DOHH2 (cell line): Measurements from ENCODE around the gene HIC1.

Experiments used
- EZH2phosphoT487 ChIP-seq: fragments of 200-600 bp; sonication (generic); IDR thresholded peaks from 2 replicates; pipeline ENCODE4 v1.6.1; 2017; ENCODE audit warnings: borderline replicate concordance, mild to moderate bottlenecking, antibody characterized with exemption, low read length, moderate library complexity, mixed read lengths
- TF ChIP-seq, protein P1 (sequence below): fragments of 200-600 bp; sonication (generic); IDR thresholded peaks from one replicate; pipeline ENCODE4 v1.5.1; 2014; ENCODE audit warnings: antibody characterized with exemption, mild to moderate bottlenecking, low read depth, low read length; ENCODE audit not compliant: poor library complexity, severe bottlenecking

DNA sequence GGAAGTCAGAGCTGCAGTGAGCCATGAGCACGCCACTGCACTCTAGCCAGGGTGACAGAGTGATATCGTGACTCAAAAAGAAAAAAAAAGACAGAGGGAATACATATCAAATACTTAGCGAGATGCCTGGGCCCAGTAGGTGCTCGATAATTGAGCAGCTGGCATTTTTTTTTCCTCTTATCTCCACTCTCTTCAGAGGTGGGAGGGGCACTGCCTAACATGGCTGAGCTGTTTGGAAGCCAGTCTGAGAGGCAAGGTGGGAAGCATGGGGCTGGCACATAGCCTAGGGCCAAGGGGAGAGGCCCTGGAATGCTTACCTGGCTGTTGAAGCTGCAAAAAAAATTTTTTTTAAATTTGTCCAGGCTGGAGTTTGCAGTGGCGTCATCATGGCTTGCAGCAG is 38.4 kb downstream of the HIC1 start:
- TF ChIP-seq, protein P1, sequence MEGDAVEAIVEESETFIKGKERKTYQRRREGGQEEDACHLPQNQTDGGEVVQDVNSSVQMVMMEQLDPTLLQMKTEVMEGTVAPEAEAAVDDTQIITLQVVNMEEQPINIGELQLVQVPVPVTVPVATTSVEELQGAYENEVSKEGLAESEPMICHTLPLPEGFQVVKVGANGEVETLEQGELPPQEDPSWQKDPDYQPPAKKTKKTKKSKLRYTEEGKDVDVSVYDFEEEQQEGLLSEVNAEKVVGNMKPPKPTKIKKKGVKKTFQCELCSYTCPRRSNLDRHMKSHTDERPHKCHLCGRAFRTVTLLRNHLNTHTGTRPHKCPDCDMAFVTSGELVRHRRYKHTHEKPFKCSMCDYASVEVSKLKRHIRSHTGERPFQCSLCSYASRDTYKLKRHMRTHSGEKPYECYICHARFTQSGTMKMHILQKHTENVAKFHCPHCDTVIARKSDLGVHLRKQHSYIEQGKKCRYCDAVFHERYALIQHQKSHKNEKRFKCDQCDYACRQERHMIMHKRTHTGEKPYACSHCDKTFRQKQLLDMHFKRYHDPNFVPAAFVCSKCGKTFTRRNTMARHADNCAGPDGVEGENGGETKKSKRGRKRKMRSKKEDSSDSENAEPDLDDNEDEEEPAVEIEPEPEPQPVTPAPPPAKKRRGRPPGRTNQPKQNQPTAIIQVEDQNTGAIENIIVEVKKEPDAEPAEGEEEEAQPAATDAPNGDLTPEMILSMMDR, result no peak
- TF ChIP-seq EZH2phosphoT487, result no peak
